Glutamatergic neuron (in vitro differentiated cells): ENCODE measurements around the gene STEEP1. TPM values are rescaled to one million over a fixed set of nuclear protein-coding genes. Genes with fewer than 3 reads are reported as not detected.

Experiments
- DNase-seq: peaks from one replicate; pipeline ENCODE4 v3.0.0; 2022
- H3K27ac Mint-ChIP-seq: one replicate; pipeline ENCODE4 v1.8.0; 2020; ENCODE audit warnings: mild to moderate bottlenecking, mixed read lengths, inconsistent platforms; ENCODE audit not compliant: unreplicated experiment
- H3K27me3 Mint-ChIP-seq: one replicate; pipeline ENCODE4 v1.8.0; 2020; ENCODE audit warnings: mild to moderate bottlenecking, moderate library complexity, mixed read lengths, inconsistent platforms; ENCODE audit not compliant: unreplicated experiment
- H3K36me3 Mint-ChIP-seq: one replicate; pipeline ENCODE4 v1.8.0; 2020; ENCODE audit warnings: mild to moderate bottlenecking, mixed read lengths, inconsistent platforms; ENCODE audit not compliant: unreplicated experiment
- H3K4me1 Mint-ChIP-seq: one replicate; pipeline ENCODE4 v1.8.0; 2020; ENCODE audit warnings: mild to moderate bottlenecking, low read depth, mixed read lengths, inconsistent platforms; ENCODE audit not compliant: unreplicated experiment
- H3K4me3 Mint-ChIP-seq: one replicate; pipeline ENCODE4 v1.8.0; 2020; ENCODE audit warnings: mild to moderate bottlenecking, mixed read lengths, inconsistent platforms; ENCODE audit not compliant: unreplicated experiment
- H3K9me3 Mint-ChIP-seq: one replicate; pipeline ENCODE4 v1.8.0; 2020; ENCODE audit warnings: mild to moderate bottlenecking, moderate library complexity, mixed read lengths, inconsistent platforms; ENCODE audit not compliant: unreplicated experiment
- CTCF ChIP-seq: fragments of 200-600 bp; sonication (generic); IDR thresholded peaks from one replicate; pipeline ENCODE4 v1.5.0; 2021; ENCODE audit not compliant: partially characterized antibody, unreplicated experiment
- total RNA-seq: library from RNA; stranded (reverse); fragmentation: NEBNext Ultra II Directional; extraction: Animal tissue kit (Norgen Biotek cat#: 25700); gene quantifications from one replicate; pipeline ENCODE4 v1.2.1, GENCODE V29; 2021; ENCODE audit not compliant: unreplicated experiment

The STEEP1 gene
- total RNA-seq, 1 donor from 2014 or later, result 28.7 TPM

DNA sequence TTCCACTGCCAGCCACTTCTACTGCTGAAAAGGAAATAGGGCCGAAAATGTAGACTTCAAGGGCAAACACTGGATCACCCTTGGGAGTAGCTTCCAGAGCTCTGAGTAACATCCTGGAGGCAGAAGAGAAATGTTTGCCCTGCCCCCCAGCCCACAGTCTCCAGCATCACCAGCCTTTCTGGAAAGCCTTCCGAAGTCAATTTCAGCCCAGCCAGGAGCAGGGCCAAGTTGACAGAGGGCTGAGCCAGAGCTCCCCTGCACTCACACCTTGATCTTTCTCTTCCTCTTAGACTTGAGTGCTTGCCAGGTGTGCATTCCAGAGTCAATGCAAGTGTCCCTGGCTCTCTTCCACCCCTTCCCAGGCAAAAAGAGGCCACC lies 61.7 kb downstream of the STEEP1 start:
- H3K36me3 Mint-ChIP-seq, result no peaks in the 10 kb centered on the region
- H3K9me3 Mint-ChIP-seq, result no peaks in the 10 kb centered on the region
- no peak for DNase-seq
- no peak for TF ChIP-seq CTCF
- no peaks in the 10 kb centered on the region for H3K27me3 Mint-ChIP-seq
- H3K4me3 Mint-ChIP-seq, result no peak overlapping the region
- H3K27ac Mint-ChIP-seq, result no peak overlapping the region
- no peaks in the 10 kb centered on the region for H3K4me1 Mint-ChIP-seq

DNA sequence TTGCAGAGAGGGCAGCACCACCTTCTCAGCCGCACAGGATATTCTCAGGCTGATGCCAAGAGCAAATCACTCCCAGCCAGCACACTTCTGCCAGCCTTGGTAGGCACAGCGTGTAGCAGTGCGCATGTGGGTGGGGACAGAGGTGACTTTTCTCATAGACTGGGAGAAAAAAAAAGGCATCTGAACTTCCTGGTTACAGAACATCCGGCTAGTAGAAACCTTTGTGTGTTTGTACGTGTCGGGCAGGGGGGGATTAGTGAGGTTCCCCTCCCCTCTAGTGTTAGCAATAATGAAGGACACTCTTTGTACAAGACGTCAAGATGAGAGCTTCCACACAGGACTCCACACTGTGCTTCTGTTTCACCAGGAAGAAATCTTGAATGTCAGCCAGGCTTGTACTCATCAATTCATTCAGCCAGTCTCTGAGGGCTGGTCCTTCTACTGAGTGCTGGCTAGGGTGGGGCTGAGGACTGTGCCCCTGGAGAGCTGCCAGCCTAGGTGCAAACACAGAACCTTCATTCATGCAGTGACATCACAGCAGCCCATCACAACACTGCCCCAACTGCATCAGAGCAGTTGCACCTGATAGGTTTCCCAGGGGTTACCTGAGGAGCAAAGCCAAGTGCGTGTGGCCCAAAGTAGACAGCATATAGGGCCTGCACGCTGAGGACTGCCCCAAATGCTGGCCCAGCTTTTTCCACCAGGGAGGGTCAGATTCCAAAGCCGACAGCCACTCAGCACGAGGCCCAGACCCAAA lies 62.3 kb downstream of the STEEP1 start:
- Mint-ChIP-seq H3K4me1 (no peaks in the 10 kb centered on the region), H3K9me3 (no peaks in the 10 kb centered on the region), H3K27ac (no peak overlapping the region), H3K27me3 (no peaks in the 10 kb centered on the region), H3K4me3 (no peak overlapping the region), H3K36me3 (no peaks in the 10 kb centered on the region)
- DNase-seq, result no peak
- no peak for TF ChIP-seq CTCF

DNA sequence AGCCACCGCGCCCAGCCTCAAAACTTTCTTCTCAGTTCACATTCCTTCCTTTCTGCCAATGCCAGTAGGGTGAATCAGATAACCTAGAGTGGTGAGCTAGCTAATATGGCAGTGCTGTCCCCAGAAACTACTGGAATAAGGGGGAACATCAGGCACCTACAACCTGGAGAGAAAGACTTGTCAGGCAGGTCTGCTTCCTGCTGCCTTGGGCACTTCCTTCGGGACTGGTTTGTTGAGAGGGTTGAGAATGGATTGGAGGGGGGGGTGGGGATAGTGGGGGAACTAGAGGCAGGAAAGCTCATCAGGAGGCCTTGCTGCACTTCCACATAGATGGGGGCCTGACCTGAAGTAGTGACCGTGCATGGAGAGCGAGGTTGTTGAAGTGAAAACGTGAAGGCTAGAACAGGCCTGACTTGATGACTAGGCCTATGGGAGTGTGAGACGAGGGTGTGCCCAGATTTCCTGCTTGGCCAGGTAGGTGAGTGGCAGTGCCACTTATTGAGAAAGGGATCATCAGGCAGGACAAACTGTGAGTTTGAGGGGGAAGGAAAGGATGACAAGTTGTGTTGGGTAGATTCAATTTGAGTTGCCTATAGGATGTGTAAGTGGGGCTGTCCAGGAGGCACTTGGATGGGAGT lies 63.6 kb downstream of the STEEP1 start:
- peaks cover under 1% of the 10 kb centered on the region for H3K9me3 Mint-ChIP-seq
- DNase-seq, result no peak
- H3K27me3 Mint-ChIP-seq, result no peaks in the 10 kb centered on the region
- H3K36me3 Mint-ChIP-seq, result no peaks in the 10 kb centered on the region
- H3K4me3 Mint-ChIP-seq, result no peak overlapping the region
- no peak for TF ChIP-seq CTCF
- no peak overlapping the region for H3K27ac Mint-ChIP-seq
- H3K4me1 Mint-ChIP-seq, result no peaks in the 10 kb centered on the region

- no peak for DNase-seq
- Mint-ChIP-seq H3K27me3 (no peaks in the 10 kb centered on the region), H3K9me3 (peaks cover 1% of the 10 kb centered on the region), H3K27ac (no peak overlapping the region), H3K4me3 (no peak overlapping the region), H3K4me1 (no peaks in the 10 kb centered on the region), H3K36me3 (no peaks in the 10 kb centered on the region)
- TF ChIP-seq CTCF, result no peak
Observed at GRCh38 chrX:119500061-119500800, 65.0 kb downstream of the STEEP1 start.
